CD14-positive monocyte (primary cell): ENCODE measurements around the gene LIMK2. TPM values are rescaled to one million over a fixed set of nuclear protein-coding genes. Genes with fewer than 3 reads are reported as not detected.

Source experiments
- DNase-seq, 3 donors: peaks; one replicate each; pipeline ENCODE4 v3.0.0-alpha.2; 2011 to 2022
- H2AFZ ChIP-seq: 2 replicates; pipeline ENCODE4 v1.6.0; 2012; ENCODE audit warnings: mild to moderate bottlenecking, low read depth, low read length, inconsistent platforms; ENCODE audit not compliant: insufficient read depth, poor library complexity, severe bottlenecking
- H3K27ac ChIP-seq, 2 donors: 1 replicate in 1 of 2; 2 replicates in 1 of 2; pipeline ENCODE4 v1.5.1; 2012 to 2013; ENCODE audit warnings: low read length in 2 of 2, control low read depth in 1 of 2, inconsistent platforms in 1 of 2, low read depth in 1 of 2, mild to moderate bottlenecking in 1 of 2
- H3K27me3 ChIP-seq, 2 donors: one replicate each; pipeline versions ENCODE4 v1.6.0 to v1.6.1; 2011 to 2013; ENCODE audit warnings: low read length in 2 of 2; ENCODE audit not compliant: control insufficient read depth in 2 of 2, insufficient read depth in 2 of 2
- H3K36me3 ChIP-seq, 2 donors: replicated peaks in 1 of 2; 1 replicate in 1 of 2; 2 replicates in 1 of 2; pipeline versions ENCODE4 v1.5.1 to v1.6.1; 2012 to 2013; ENCODE audit warnings: low read length in 2 of 2, control low read depth in 1 of 2, inconsistent platforms in 1 of 2, mild to moderate bottlenecking in 1 of 2; ENCODE audit not compliant: insufficient read depth in 2 of 2, control insufficient read depth in 1 of 2
- H3K4me1 ChIP-seq, 2 donors: 1 replicate in 1 of 2; 2 replicates in 1 of 2; pipeline versions ENCODE4 v1.5.1 to v1.6.1; 2012 to 2013; ENCODE audit warnings: low read length in 2 of 2, control low read depth in 1 of 2, inconsistent platforms in 1 of 2, mild to moderate bottlenecking in 1 of 2, moderate library complexity in 1 of 2; ENCODE audit not compliant: insufficient read depth in 2 of 2, control insufficient read depth in 1 of 2
- H3K4me2 ChIP-seq: replicated peaks from 2 replicates; pipeline ENCODE3; 2012; ENCODE audit warnings: low read length, moderate library complexity, mild to moderate bottlenecking; ENCODE audit not compliant: poor library complexity, severe bottlenecking; ENCODE audit errors: extremely low read depth
- H3K4me3 ChIP-seq, 3 experiments: fragments of 200-600 bp in 1 of 3; sonication (generic) in 1 of 3; replicated peaks in 1 of 3; 1 replicate in 2 of 3; 2 replicates in 1 of 3; pipeline ENCODE4 v1.5.1; 2011 to 2013; ENCODE audit warnings: low read length in 3 of 3, mild to moderate bottlenecking in 3 of 3, control low read depth in 2 of 3, low read depth in 2 of 3, inconsistent platforms in 1 of 3, moderate library complexity in 1 of 3
- H3K79me2 ChIP-seq: 2 replicates; pipeline ENCODE4 v1.6.0; 2012; ENCODE audit warnings: mild to moderate bottlenecking, control low read depth, inconsistent platforms, low read length, moderate library complexity; ENCODE audit not compliant: insufficient read depth
- H3K9ac ChIP-seq: 2 replicates; pipeline ENCODE4 v1.6.0; 2017; ENCODE audit warnings: low read length, mild to moderate bottlenecking; ENCODE audit not compliant: insufficient read depth, poor library complexity, severe bottlenecking
- H3K9me3 ChIP-seq, 2 donors: replicated peaks in 1 of 2; 1 replicate in 1 of 2; 2 replicates in 1 of 2; pipeline versions ENCODE4 v1.5.1 to v1.6.1; 2012 to 2013; ENCODE audit warnings: low read length in 2 of 2, control low read depth in 1 of 2; ENCODE audit not compliant: control insufficient read depth in 1 of 2, insufficient read depth in 1 of 2
- H4K20me1 ChIP-seq: 2 replicates; pipeline ENCODE4 v1.6.0; 2012; ENCODE audit warnings: mild to moderate bottlenecking, low read length, control low read depth, moderate library complexity; ENCODE audit not compliant: insufficient read depth
- H3K27ac Mint-ChIP-seq, 7 donors: one replicate each; pipeline ENCODE4 v1.8.0; 2020; ENCODE audit warnings: mild to moderate bottlenecking in 7 of 7, mixed read lengths in 7 of 7, moderate library complexity in 6 of 7, inconsistent platforms in 2 of 7
- H3K27me3 Mint-ChIP-seq, 3 donors: one replicate each; pipeline ENCODE4 v1.8.0; 2021 to 2022; ENCODE audit warnings: low read depth in 3 of 3, mild to moderate bottlenecking in 3 of 3, mixed read lengths in 3 of 3, moderate library complexity in 3 of 3, inconsistent platforms in 1 of 3
- H3K36me3 Mint-ChIP-seq, 2 donors: one replicate each; pipeline ENCODE4 v1.8.0; 2020; ENCODE audit warnings: mixed read lengths in 2 of 2, inconsistent platforms in 1 of 2, mild to moderate bottlenecking in 1 of 2
- H3K4me1 Mint-ChIP-seq: one replicate; pipeline ENCODE4 v1.8.0; 2020; ENCODE audit warnings: mild to moderate bottlenecking, mixed read lengths
- H3K4me3 Mint-ChIP-seq, 2 donors: one replicate each; pipeline ENCODE4 v1.8.0; 2020; ENCODE audit warnings: mild to moderate bottlenecking in 2 of 2, mixed read lengths in 2 of 2, moderate library complexity in 1 of 2
- H3K9me3 Mint-ChIP-seq, 7 donors: one replicate each; pipeline ENCODE4 v1.8.0; 2020 to 2022; ENCODE audit warnings: mixed read lengths in 7 of 7, mild to moderate bottlenecking in 6 of 7, moderate library complexity in 6 of 7, inconsistent platforms in 2 of 7
- CTCF ChIP-seq: fragments of 200-600 bp; IDR thresholded peaks from one replicate; pipeline ENCODE4 v1.8.0; 2022; ENCODE audit warnings: antibody characterized with exemption, mild to moderate bottlenecking
- WGBS: methylation state at CpG from one replicate; pipeline ENCODE4 v1.1.5; 2013; ENCODE audit warnings: missing lambda C conversion rate; ENCODE audit not compliant: insufficient coverage; 5-methylcytosine and 5-hydroxymethylcytosine counted together
- intact Hi-C, 2 donors: fragments of 100-400 bp; cut with micrococcal nuclease; formaldehyde crosslinking; loops; one replicate each; pipeline versions ENCODE4 v1.15.0 to v1.15.1; 2023
- polyA plus RNA-seq, 3 donors: library from polyadenylated mRNA; depleted of rRNA in 1 of 3; unstranded in 2 of 3; stranded (reverse) in 1 of 3; fragments of 300-500 nt in 2 of 3; fragments of >200 nt in 1 of 3; fragmentation: Illumina TruSeq in 2 of 3; gene quantifications; 1 replicate in 2 of 3; 2 replicates in 1 of 3; pipeline ENCODE4 v1.2.3, GENCODE V29; 2012 to 2021

LIMK2 gene
- polyA plus RNA-seq, 3 donors = 5.5 to 14.2 (median 10.1) TPM

GRCh38 chr22:31238057-31238456 is 26.0 kb downstream of the LIMK2 start:
- peak overlapping the region in 5 of 7 donors; percentile 9 to 52 (median 19) for H3K27ac Mint-ChIP-seq
- H3K79me2 ChIP-seq = peaks cover 30% of the 10 kb centered on the region

GRCh38 chr22:31239771-31240370 is 27.8 kb downstream of the LIMK2 start:
- no CpG with 5 or more reads among the region's 6 CpGs for WGBS
- intact Hi-C loops = loop anchor here in 1 of 2 donors (10.0 kb wide), 2 partner anchors 135 to 275 kb away; partner anchors contain the start of genes MORC2, SELENOM and TUG1
- Histone ChIP-seq H2AFZ (no peak overlapping the region), H3K4me2 (no peak overlapping the region), H3K27ac (no peak overlapping the region), H3K4me3 (no peak overlapping the region), H3K4me1 (peaks cover 11% of the 10 kb centered on the region in 2 donors), H3K27me3 (no peaks in the 10 kb centered on the region), H3K79me2 (peaks cover 24% of the 10 kb centered on the region), H4K20me1 (peaks cover 19% of the 10 kb centered on the region), H3K36me3 (peaks cover 7 to 66% of the 10 kb centered on the region in 2 donors), H3K9me3 (no peaks in the 10 kb centered on the region), H3K9ac (no peak overlapping the region)
- Mint-ChIP-seq H3K9me3 (peaks cover 0 to 1% (median 0%) of the 10 kb centered on the region in 7 donors), H3K4me1 (peaks cover 14% of the 10 kb centered on the region), H3K4me3 (no peak overlapping the region), H3K27me3 (peaks cover 0 to 2% (median 0%) of the 10 kb centered on the region in 3 donors), H3K27ac (peak overlapping the region in 2 of 7 donors; percentile 7 to 23), H3K36me3 (peaks cover 28 to 45% of the 10 kb centered on the region in 2 donors)
- no peak for DNase-seq
- TF ChIP-seq CTCF = no peak

More at GRCh38 chr22:31238057-31238456, 26.0 kb downstream of the LIMK2 start:
- Histone ChIP-seq H3K36me3 (peaks cover 7 to 47% of the 10 kb centered on the region in 2 donors), H3K4me1 (peaks cover 28 to 29% of the 10 kb centered on the region in 2 donors), H3K9ac (no peak overlapping the region), H3K27ac (no peak overlapping the region), H3K27me3 (no peaks in the 10 kb centered on the region), H2AFZ (no peak overlapping the region), H3K4me2 (no peak overlapping the region), H3K9me3 (no peaks in the 10 kb centered on the region), H4K20me1 (peaks cover 13% of the 10 kb centered on the region), H3K4me3 (no peak overlapping the region)
- no CpG with 5 or more reads among the region's 1 CpG for WGBS
- peak in 2 of 3 donors; percentile 28 to 72 for DNase-seq
- Mint-ChIP-seq H3K4me3 (no peak overlapping the region), H3K27me3 (peaks cover 0 to 2% (median 0%) of the 10 kb centered on the region in 3 donors), H3K36me3 (peaks cover 35 to 48% of the 10 kb centered on the region in 2 donors), H3K9me3 (no peaks in the 10 kb centered on the region), H3K4me1 (peaks cover 32% of the 10 kb centered on the region)
- no peak for TF ChIP-seq CTCF
- intact Hi-C loops = loop anchor here in 1 of 2 donors (10.0 kb wide), 2 partner anchors 133 to 273 kb away; partner anchors contain the start of genes MORC2, SELENOM and TUG1
